Dedifferentiated amniotic fluid mesenchymal stem cell (primary cell): ENCODE measurements around the gene LYST.
"Not testable (repeated sequence)": the region's sequence is repeated elsewhere in the genome, so short reads cannot be mapped to it uniquely, and the experiment has no call there.

ENCODE experiments used
- DNase-seq: peaks from one replicate; pipeline ENCODE4 v3.0.0-alpha.2; 2016; ENCODE audit errors: extremely low spot score

The LYST gene

GRCh38 chr1:235659186-235659771 is 207.4 kb downstream of the LYST start:
- no peak for DNase-seq

GRCh38 chr1:235657747-235658526 is 208.8 kb downstream of the LYST start:
- no peak for DNase-seq

GRCh38 chr1:235657269-235657668 is 209.4 kb downstream of the LYST start:
- DNase-seq: no peak

- DNase-seq: no peak
Measured at GRCh38 chr1:235652364-235652763, 214.3 kb downstream of the LYST start.

- DNase-seq: no peak
Measured at GRCh38 chr1:235651170-235651806, 215.4 kb downstream of the LYST start.

- DNase-seq: no peak
Measured at GRCh38 chr1:235650341-235651169, 216.2 kb downstream of the LYST start.

- no peak for DNase-seq
Measured at GRCh38 chr1:235649368-235650163, 217.1 kb downstream of the LYST start, which contains the start of gene GNG4. GNG4 (minus strand) TSS chr1:235649784; CDS start chr1:235583838, 65,946 bp downstream.

- DNase-seq: peak; percentile 57
Measured at GRCh38 chr1:235648954-235649367, 217.7 kb downstream of the LYST start.

GRCh38 chr1:235648407-235648907 is 218.2 kb downstream of the LYST start:
- DNase-seq: no peak

- DNase-seq: not testable (repeated sequence)
Measured at GRCh38 chr1:235647537-235647936, 219.2 kb downstream of the LYST start.

- no peak for DNase-seq
Measured at GRCh38 chr1:235646463-235646862, 220.2 kb downstream of the LYST start.

GRCh38 chr1:235644693-235645305 is 221.9 kb downstream of the LYST start:
- DNase-seq: no peak

GRCh38 chr1:235643837-235644692 is 222.6 kb downstream of the LYST start:
- no peak for DNase-seq

GRCh38 chr1:235642943-235643371 is 223.7 kb downstream of the LYST start:
- no peak for DNase-seq

- no peak for DNase-seq
Measured at GRCh38 chr1:235642011-235642942, 224.4 kb downstream of the LYST start.

GRCh38 chr1:235640580-235640979 is 226.1 kb downstream of the LYST start:
- DNase-seq: no peak

GRCh38 chr1:235639226-235640205 is 227.2 kb downstream of the LYST start:
- DNase-seq: no peak
